SHP77 (cell line): ENCODE data around the gene PSTPIP2.
"Not testable (repeated sequence)": the region's sequence is repeated elsewhere in the genome, so short reads cannot be mapped to it uniquely, and the experiment has no call there.

ENCODE experiments used
- DNase-seq, 2 experiments: peaks; one replicate each; lab custom pipeline; 2025; lab: John Stamatoyannopoulos, UW

PSTPIP2 gene

DNA sequence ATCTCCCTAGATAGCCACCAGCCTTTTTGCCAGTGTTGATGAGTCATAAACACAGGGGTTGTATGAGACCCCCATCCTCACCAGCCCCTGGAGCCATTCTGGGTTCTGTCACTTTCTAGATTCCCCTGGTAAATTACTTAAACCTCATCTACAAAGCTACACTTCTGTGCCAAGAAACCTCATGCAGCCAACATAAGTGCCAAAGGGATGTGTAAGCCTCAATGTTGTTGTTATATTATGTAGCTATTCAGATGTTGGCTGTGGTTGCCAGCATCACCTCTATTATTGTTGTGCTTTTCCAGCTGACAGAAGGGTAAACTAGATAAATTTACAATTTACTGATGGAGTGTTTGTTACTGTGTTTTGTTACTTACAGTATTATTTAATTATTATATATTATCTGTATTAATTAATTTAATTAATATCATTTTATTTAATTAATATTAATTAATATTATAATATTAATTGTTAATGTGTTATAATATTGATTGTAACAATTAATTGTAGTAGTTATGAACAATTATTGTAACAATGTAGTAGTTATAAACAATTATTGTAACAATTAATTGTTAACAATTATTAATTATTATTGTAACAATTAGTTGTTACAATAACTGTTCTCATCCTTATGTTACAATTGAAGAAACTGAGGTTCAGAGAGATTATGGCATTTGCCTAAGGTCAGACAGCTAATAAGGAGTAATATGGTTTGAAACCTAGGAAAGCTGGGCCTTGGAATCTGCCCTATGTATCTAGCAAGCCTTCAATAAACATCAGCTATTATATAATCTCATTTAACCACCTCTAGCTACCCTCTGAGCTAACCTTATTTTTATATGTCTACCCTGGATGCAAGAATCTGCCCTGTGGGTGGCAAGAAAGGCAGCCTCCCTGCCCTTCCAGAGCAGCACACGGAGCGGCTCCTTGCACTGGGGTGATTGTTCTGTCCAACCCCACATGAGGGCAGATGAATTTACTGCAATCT is 36.1 kb downstream of the PSTPIP2 start:
- DNase-seq: no peak

DNA sequence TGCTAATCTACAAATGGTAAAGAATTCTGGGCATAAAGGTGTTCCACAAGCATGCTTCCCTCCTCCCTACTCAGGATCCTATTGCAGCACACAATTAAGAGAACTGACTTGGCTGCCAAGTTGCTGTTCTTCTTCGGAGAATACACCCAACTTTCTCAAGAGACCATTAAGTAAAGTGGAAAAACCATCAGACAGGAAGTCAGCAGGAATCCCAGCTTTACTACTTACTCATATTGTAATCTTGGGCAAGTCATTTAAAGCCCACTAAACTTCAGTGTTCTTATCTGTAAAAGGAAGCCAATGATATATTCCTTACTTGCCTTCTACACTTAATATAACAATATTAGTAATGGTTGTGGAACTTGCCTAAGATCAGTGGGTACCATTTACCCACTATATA is 37.8 kb downstream of the PSTPIP2 start:
- no peak for DNase-seq

DNA sequence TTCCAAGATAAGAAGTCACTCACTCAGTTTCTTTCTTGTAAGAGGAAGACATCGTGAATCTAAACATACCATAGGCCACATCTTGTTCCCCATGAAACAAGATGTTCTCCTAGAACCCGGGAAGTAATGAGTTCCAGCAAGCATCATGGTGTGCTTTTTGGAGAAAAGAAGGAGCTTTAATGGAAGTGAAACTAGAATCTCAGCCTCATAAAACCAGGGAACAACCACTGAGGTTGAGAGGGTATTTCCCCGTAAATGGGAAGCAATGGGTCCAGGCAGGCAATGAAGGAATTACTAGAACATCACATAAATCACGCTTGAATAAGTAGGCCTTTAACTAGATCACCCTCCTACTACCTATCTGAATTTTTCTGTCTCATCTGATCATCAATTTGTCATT is 40.3 kb downstream of the PSTPIP2 start:
- DNase-seq: no peak

DNA sequence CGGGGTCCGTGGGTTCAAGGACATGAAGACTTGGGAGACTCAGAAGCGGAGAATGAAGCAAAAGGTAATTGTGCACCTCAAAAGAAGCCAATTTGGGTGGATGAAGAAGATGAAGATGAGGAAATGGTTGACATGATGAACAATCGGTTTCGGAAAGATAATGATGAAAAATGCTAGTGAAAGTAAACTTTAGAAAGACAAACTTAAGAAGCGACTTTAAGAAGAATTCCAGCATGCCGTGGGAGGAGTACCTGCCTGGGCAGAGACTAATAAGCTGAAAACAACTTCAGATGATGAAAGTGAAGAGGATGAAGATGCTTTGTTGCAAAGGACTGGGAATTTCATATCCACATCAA is 43.5 kb downstream of the PSTPIP2 start:
- DNase-seq: no peak

DNA sequence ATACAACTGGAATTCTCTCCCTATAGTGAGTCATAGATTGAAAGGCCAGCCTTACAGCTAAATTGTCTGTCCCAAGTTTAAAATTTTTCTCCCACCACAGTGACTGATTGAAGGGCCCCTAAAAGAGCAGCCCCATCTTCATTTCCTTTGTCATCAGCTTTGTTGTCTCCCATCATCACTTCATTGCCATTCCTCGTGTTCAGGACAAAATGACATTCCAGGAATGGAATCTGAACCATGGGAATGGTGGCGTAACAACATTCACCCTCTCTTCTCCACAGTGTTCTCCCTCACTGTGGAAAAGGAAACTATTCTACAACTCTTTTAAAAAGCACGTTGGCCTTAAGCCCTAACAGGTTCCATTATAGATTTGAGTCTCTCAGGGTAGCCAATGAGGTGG is 52.1 kb downstream of the PSTPIP2 start:
- DNase-seq: no peak

DNA sequence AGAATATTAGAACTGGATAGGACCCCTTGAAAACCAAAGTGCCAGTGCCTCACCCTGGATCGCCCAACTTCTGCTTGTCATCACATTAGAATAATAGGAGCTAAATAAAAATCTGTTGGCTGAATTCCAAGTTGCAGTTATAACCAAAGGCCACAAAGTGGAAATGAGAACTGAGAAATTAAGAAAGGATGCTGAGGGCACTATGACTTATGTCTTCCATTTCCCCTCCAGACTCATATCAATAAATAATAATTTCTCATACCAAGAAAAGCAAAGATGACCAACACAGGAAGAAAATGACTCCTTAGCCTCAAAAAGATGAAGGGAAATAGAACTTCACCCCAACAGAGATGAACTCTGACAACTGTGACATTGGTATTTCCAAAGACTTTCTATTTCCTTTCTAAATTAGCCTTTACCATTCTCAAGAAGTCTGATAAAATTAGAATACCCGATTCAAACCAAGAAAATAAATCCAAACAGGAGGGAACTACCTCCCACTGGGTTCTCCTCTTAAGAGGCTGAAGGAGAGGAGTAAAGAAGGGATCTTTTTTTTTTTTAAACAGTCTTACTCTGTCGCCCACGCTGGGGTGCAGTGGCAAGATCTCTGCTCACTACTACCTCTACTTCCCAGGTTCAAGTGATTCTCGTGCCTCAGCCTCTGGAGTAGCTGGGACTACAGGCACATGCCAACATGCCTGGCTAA is 58.4 kb downstream of the PSTPIP2 start:
- no peak for DNase-seq

DNA sequence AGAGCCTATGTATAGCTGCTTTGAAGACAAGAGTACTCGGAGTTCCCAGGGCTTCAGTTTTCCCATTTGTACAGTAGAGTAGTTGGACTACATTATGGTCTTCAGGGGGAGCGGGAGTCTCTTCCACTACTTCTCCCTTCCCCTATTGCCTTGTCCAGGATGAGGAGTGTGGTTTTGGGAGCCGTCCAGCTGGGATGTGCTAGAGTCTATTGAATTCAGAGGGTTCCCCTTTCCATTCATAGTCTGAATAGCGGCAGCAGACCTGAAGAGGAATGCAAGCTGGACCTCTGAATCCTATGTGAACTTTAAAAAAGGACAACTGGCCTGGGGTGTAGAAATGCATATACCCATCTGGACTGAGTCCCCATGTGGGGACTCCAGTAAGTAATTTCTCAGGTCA is 61.4 kb downstream of the PSTPIP2 start:
- no peak for DNase-seq

- DNase-seq: no peak
Observed at GRCh38 chr18:46010050-46010449, 62.0 kb downstream of the PSTPIP2 start.

DNA sequence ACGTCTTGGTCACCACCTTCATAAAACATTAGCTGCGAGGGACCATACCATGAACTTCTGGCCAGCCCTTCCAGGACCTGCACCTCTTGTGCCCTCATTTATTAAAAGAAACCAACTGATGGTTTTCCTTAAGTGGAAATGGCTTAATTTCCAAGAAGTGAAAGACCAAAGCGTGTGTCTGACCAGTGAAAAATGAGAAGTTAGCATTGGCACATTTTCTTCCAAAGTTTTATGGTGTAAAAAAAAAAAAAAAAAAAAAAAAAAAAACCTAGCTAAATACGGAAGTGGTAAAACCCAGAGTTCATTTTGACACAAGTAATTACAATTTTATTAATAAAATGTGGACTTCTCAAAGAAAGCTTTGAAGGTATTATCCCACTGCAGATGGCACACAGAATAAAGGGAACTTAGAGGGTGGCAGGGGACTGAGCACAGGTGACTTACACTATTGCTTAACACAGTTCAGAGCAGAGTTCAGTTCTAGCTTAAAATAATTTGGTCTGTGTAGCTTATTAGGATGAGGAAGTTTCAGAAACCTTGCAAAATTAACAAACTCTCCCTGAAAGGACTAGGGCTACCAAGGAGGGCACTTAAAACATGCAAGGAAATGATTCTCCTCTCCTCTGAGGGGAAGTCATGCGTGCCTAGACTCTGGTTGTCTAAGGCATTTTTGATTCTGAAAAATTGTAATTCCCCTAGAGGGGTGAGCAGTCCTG is 62.8 kb downstream of the PSTPIP2 start:
- no peak for DNase-seq

- DNase-seq: no peak
Observed at GRCh38 chr18:46008531-46008930, 63.5 kb downstream of the PSTPIP2 start.

- DNase-seq: no peak
Observed at GRCh38 chr18:46007165-46007564, 64.9 kb downstream of the PSTPIP2 start.

- DNase-seq: no peak
Observed at GRCh38 chr18:46002934-46003333, 69.1 kb downstream of the PSTPIP2 start.

GRCh38 chr18:46001892-46002291 is 70.2 kb downstream of the PSTPIP2 start:
- no peak for DNase-seq

GRCh38 chr18:46001074-46001473 is 71.0 kb downstream of the PSTPIP2 start:
- DNase-seq: no peak

DNA sequence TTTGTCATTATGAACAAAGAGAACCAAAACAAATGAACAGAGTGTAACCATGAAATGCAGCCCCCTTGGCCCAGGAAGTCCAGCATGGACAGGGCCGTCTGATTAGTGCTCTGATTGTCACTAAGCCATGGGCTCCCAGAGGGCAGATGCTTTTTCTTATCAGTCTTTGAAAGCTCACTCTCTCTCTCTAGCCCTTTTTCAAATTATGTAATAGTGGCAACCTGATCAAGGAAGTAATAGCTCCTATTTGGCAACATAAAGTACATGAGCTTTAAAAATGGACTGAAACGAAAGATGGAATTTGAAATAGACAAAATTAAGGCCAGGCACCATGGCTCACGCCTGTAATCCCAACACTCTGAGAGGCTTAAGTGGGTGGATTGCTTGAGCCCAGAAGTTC is 72.5 kb downstream of the PSTPIP2 start:
- no peak for DNase-seq

GRCh38 chr18:45998244-45998643 is 73.8 kb downstream of the PSTPIP2 start:
- no peak for DNase-seq

GRCh38 chr18:45997700-45998151 is 74.3 kb downstream of the PSTPIP2 start:
- no peak for DNase-seq

DNA sequence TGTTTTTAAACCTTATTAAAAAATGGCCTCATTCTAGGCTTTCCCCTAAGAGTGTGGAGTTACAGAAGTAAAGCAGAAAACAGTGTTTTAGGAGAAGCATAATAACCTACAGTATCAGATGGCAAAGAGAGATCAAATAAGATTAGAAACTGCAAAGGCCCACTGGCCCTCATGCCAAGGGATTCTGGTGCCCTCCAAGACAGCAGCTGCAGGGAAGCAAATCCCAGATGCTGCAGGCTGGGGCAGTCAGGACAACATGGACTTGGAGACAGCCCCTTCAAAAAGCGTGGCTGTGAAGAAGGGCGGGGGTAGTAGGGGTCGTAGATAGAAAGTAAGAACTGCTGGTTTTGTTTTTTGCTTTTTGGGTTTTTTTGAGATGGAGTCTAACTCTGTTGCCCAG is 76.6 kb downstream of the PSTPIP2 start:
- no peak for DNase-seq

- no peak for DNase-seq
Observed at GRCh38 chr18:45993438-45993837, 78.6 kb downstream of the PSTPIP2 start.

- not testable (repeated sequence) for DNase-seq
Observed at GRCh38 chr18:45992527-45992926, 79.5 kb downstream of the PSTPIP2 start.

GRCh38 chr18:45991788-45992187 is 80.3 kb downstream of the PSTPIP2 start:
- no peak for DNase-seq

- no peak for DNase-seq
Observed at GRCh38 chr18:45984546-45985235, 87.4 kb downstream of the PSTPIP2 start.
